Fibroblast of peridontal ligament (primary cell): Measurements from ENCODE around the gene GNL1.
"Not testable (repeated sequence)": the region's sequence is repeated elsewhere in the genome, so short reads cannot be mapped to it uniquely, and the experiment has no call there.

Experiments
- DNase-seq: peaks from one replicate; pipeline ENCODE4 v3.0.0-alpha.2; 2010; ENCODE audit errors: extremely low read depth

Gene GNL1

DNA sequence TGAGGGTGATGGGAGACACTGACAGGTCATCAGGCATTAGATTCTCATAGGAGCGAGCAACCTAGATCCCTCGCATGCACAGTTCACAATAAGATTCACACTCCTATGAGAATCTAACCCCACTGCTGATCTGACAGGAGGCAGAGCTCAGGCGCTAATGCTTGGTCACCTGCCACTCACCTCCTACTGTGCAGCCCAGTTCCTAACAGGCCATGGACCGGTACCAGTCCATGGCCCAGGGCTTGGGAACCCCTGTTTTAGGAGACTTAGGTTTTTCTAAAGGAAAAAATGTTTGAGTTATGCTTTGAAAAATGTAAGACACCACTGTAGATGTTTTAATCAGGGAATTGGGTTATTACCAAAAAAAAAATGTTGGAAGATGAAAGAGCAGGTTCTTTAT, 60.3 kb downstream of the GNL1 start:
- no peak for DNase-seq

DNA sequence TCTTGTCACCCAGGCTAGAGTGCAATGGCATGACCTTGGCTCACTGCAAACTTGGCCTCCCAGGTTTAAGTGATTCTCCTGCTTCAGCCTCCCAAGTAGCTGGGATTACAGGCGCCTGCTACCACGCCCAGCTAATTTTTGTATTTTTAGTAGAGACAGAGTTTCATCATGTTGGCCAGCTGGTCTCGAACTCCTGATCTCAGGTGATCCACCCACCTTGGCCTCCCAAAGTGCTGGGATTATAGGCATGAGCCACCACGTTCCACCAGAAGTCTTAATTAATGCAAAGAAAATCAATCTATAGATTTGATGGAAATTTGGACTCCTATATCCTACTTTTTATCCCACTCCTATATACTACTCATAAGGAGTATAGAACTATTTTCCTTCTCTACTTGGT, 61.2 kb downstream of the GNL1 start:
- not testable (repeated sequence) for DNase-seq

DNA sequence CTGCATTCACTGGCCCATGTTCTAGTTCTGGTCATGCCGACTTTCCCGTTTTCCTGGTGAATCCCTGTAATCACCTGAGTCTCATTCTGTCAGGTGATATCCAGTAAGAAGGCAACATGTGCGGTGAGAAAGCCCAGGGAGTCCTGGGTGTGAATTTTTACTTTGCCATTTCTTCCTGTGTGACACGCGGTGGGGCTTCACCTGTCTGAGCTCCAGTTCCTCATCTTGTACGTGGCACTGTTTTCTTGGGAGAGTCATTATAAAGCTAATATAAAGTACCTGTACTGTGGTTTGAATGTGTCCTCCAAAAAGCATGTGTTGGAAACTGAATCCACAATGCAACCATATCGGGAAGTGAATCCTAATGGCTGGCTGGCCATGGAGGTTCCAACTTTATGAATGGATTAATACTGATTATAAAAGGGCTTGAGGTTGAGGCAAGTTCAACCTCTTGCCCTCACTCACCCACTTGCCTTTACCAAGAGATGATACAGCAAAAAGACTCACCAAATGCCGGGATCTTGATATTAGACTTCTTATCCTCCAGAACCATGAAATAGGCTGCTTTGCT, 61.9 kb downstream of the GNL1 start:
- no peak for DNase-seq

DNA sequence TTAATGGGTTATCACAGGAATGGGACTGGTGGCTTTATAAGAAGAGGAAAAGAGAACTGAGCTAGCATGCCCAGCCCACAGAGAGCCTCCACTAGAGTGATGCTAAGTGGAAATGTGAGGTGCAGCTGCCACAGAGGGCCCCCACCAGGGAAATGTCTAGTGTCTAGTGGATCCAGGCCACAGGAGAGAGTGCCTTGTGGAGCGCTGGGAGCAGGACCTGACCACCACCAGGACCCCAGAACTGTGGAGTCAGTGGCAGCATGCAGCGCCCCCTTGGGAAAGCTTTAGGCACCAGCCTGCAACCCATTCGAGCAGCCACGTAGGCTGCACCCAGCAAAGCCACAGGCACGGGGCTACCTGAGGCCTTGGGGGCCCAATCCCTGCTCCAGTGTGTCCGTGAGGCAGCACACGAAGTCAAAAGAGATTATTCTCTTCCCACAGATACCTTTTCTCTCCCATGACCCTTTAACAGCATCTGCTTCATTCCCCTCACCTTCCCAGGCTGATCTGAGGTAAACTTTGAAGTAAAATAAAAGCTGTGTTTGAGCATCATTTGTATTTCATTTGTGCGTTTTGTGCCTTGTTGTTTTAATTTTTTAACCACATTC, 62.5 kb downstream of the GNL1 start:
- no peak for DNase-seq

DNA sequence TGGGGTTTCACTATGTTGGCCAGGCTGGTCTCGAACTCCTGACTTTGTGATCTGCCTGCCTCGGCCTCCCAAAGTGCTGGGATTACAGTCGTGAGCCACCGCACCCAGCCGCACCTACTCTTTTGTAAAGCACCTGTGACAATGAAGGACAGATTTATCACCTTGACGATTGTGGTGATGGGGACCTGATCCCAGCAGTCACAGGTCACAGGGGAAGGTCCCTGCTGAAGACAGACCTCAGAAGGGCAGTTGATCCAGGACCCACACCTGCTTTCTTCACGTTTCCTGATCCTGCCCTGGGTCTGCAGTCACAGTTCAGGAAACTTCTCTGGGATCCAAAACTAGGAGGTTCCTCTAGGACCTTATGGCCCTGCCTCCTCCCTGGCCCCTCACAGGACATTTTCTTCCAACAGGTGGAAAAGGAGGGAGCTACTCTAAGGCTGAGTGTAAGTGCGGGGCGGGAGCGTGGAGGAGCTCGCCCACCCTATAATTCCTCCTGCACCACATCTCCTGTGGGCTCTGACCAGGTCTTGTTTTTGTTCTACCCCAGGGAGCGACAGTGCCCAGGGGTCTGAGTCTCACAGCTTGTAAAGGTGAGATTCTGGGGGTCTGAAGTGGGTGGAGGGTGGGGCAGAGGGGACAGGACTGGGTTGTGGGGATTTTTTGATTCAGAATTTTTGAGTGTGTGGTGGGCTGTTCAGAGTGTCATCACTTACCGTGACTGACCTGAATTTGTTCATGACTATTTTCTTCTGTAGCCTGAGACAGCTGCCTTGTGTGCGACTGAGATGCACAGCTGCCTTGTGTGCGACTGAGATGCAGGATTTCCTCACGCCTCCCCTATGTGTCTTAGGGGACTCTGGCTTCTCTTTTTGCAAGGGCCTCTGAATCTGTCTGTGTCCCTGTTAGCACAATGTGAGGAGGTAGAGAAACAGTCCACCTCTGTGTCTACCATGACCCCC, 64.0 kb downstream of the GNL1 start:
- DNase-seq: no peak
